ENCODE data around the gene TULP1.
"Not testable (repeated sequence)": the region's sequence is repeated elsewhere in the genome, so short reads cannot be mapped to it uniquely, and the experiment has no call there.

Gene TULP1

DNA sequence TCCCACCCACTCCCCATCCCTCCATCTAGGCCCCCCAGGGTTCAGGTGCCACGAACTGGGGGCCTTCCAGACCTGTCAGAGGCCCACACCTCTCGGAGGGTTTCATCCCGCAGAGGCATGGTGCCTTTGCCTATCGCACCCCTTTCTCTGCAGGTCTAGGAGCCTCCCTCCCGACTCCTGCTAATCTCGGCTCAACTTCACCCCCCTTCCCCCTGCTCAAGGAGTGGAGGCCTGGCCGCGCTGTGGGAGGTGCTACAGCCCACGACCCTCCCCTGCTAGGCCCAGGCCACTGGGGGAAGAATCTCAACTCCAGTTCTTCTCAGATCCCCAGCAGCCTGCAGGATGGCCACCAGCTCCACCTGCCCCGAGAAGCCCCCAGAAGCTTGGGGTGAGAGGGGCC, at the start of gene TULP1:
TULP1 (minus strand) TSS at position 157 of the 400 bp plus-strand sequence; CDS start at position 119, 38 bp downstream.
- no peak for DNase-seq

DNA sequence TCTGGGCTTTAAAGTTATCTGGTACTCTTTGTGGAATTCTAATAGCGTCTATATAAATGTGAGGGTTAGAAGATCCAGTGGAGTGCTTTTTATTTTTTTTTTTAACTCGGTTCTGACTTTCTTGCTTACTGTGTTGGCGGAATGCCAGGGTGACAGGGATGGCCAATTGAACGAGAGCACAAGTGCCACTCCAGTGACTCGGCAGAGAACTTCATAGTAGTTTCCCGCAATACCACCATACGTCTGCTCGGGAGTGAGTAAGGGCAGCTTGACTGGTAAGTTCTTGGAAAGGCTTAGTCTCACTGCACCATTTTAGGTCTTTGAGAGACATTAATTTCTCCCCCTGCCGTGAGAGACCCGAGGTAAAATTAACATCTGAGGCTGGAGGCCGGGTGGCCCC, 49.4 kb upstream of the TULP1 start:
- no peak for DNase-seq

DNA sequence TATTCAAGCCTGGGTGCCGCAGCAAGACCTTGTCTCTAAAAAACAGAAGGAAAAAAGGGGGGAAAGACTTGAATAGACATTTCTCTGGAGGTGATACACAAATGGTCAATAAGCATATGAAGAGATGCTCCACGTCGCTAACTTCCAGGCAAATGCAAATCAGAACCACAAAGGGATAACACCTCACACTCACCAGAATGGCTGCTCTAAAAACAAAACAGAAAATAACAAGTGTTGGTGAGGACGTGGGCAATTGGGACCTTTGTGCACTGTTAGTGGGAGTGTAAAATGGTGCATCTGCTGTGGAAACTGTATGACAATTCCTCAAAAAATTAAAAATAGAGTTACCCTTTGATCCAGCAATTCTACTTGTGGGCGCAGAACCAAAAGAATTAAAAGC, 48.4 kb upstream of the TULP1 start:
- DNase-seq, result no peak

DNA sequence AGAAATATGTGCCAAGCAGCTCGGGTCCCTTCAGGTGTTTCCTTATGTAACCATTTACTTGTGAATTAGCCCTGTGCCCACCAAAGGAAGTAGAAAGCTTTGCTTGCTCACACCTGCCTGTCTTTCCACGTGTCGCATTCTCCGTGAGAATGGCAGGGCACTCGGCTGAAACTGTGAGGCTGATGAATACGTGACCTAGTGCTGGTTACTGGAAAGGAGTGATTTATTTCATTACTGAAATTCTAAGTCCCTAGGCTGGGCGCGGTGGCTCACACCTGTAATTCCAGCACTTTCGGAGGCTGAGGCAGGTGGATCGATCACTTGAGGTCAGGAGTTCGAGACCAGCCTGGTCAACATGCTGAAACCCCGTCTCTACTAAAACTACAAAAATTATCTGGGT, 45.9 kb upstream of the TULP1 start:
- DNase-seq, result no peak

DNA sequence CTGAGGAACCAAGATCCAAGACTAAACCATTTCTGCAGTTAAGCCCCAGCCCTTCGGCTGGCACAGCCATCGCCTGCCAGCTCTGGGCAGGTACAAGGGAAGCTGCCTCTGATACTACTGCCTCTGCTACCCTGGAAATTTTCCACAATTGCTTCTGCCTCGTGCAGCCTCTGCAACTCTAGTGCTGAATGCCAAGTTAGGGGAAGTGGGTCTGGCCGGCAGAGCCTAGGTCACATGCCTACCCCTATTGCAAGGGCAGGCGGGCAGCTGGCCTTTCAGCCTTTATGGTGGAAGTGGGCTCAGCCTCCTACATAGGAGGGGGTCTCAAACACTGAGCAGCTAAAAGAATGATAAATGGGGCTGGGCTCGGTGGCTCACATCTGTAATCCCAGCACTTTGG, 44.5 kb upstream of the TULP1 start:
- no peak for DNase-seq

DNA sequence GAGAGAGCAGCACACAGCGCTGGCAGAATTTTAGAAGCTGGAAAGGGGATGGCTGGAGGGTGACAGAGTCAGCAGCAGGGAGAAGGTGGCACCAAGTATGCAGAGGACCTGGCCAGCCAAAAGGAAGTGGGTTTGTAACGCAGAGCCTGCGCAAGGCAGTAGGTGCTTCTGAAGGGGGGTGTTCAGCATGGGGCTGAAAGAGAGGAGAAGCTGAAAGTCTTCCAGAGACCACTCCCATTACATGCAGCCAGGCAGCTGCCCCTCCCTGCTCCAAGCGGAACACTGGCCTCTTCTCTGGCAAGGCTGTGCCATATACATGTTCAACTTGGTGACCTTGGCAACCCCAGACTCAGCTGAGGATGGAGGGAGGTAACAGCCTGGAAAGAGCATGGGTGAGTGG, 42.1 kb upstream of the TULP1 start:
- no peak for DNase-seq

DNA sequence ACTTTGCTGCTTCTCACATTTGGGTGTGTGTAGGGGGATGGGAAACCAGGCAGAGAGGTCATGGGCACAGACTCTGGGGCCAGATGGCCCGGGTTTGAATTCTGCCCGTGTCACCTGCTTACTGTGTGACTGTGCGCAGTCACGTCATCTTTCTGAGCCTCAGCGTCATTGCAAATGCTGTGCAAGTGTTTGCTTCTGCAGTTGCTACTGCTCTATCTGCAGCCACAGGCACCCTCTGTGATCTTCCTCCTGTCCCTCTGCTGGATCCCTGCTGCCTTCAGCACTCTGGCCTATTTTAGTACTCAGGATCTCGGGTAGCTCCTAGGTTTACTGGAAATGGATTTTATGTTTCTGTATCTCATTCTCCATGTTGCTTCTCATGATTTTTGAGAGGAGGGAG, 40.6 kb upstream of the TULP1 start:
- DNase-seq, result no peak

DNA sequence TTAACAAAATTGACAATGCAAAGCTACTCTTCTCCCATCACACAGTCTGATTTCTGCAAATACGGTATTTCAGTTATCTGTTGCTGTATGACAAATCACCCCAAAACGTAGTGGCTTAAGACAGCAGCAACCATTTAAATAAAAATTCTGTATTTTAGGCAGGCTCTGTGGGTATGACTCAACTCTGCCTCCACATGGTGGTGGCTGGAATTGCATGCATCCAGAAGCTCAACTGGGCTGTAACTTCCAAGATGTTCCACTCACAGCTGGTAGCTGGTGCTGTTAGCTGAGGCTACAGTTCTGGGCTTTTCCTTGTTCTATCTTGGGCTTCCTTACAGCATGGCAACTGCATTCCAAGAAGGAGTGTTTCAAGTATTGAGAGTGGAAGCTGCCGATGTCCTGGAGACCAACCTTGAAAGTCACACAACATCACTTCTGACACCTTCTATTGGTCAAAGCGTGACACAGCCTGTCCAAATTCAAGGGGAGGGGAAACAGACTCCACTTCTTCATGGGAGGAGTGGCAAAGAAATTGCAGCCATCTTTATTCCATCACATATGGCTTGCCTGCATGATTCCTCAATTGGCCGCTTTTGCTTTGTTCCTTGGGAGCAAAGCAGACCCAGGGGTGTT, 39.7 kb upstream of the TULP1 start:
- no peak for DNase-seq

DNA sequence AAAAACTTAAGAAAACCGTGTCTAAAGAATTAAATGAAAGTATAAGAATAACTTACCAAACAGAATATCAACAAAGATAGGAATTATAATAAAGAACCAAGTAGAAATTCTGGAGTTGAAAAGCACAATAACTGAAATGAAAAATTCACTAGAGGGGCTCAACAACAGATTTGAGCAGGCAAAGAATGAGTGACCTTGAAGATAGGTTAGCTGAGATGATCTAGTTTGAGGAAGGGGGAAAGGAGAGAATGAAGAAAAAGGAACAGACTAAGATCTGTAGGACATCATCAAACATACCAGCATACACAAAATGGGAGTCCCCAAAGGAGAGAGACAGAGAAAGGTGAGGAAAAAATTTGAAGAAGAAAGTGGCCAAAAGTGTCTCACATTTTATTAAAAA, 37.7 kb upstream of the TULP1 start:
- DNase-seq, result no peak

DNA sequence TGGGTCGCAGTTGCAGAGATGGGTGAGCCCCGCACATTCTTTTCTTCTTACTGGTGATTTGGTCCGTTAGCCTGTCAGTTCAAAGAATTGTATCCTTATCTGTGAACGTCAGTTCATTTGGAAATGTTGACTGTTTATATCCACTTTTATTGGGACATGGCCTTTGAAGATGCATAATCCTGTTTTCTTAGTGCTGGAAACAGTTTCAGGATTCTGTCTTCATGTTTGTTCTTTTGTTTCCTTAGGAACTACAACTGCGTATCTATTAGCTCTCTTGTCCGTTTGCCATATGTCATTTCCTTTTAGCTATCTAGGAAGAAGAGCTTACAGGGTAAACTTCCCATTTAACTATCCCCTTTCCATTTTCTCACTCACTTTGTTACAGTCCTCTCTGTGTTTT, 35.0 kb upstream of the TULP1 start:
- no peak for DNase-seq

DNA sequence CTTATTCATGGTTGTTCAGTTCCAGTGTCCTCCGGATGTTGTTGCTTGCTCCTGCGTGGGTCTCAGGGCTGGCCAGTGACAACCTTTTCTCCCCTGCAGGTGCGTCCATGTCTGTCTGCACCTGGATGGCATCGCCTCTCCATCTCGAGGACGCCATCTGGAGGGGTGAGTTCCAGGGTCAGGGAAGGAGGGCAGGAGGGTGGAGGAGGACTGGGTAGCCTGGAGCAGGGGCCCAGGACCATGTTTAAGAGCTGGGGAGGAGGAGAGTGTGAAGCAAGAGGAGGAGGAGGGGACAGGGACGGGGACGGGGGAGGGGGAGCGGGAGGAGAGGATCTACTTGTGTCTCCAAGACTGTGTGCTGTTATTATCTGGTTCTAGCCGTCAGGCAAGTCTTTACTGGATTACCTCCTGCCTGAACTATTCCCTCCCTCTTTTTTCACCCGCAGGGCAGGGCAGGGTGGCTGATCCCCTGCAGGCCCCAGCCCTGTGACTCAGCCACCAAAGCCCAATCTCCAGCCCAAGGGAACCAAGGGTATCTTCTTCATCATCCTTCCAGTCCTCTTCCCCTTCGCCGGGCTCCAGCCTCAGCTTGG, 32.2 kb upstream of the TULP1 start:
- no peak for DNase-seq

DNA sequence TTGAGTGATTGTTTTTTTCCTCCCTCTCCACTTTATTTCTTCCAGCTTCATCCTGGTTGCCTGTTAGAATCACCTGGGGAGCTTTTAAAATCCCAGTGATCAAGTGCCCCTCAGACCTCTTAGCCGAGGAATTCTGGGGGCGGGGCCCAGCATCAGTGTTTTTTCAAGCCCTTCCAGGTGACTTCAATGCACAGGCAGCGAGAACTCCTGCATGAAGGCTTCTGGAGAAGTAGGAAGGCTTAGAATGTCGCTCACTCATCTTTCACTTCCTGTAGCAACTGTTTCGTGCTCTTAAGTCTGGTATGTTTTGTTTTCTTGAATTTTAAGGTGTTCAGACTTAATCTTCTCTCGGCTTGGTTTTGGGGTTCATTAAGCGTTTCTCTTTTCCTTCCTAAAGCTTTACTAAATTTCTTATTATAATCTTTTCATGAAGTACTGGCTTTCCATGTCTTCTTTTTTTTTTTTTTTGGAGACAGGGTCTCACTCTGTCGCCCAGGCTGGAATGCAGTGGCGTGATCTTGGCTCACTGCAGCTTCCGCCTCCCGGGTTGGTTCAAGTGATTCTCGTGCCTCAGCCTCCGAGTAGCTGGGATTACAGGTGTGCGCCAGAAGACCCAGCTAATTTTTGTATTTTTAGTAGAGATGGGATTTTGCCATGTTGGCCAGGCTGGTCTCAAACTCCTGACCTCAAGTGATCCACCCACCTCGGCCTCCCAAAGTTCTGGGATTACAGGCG, 30.9 kb upstream of the TULP1 start:
- no peak for DNase-seq

DNA sequence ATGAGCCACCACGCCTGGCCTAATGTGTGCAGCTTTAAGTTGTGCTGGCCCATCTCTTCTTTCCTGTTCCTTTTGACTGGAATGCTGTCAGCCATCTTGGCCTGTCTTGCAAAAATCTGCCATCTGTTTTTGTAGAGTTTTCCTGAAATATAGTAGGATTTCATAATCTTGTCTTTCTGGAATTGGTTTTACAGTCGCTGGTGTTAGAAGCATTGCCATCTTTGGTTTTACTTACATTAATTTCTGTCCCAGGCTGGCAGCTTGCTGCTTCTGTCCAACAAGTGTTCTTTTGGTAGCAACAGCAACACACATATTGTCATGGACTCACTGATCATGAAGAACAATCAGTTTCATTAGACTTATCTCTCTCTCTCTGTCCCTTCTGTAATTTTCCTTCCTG, 29.1 kb upstream of the TULP1 start:
- DNase-seq, result no peak

DNA sequence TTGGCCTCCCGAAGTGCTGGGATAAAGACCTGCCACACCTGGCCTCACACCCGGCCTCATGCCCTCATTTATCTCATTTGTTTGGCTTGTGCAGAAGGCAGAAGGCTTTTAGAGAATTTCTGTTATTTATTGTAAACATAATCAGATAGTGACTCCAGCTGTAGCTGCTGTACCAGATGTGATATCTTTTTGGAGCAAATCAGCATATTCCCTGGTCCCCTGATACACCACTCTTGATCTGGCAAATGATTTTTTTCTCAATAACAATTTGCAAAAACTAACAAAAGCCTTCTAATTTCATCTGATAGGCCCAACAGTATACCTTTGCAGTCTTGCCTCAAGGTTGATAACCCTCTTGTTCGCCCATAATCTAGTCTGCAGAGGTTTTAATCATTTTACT, 26.5 kb upstream of the TULP1 start:
- no peak for DNase-seq

DNA sequence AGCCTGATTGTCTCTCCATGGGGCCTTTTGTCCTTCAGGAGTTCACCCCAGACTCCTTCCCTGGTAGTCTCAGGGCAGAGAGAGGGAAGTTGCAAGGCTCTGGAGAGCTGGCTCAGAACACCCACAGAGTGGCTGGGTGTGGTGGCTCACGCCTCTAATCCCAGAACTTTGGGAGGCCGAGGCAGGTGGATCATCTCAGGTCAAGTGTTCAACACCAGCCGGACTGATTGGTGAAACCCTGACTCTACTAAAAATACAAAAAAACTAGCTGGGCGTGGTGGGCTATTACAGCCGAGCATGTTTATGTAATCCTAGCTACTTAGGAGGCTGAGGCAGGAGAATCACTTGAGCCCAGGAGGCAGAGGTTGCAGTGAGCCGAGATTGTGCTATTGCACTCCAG, 23.2 kb upstream of the TULP1 start:
- DNase-seq, result not testable (repeated sequence)

DNA sequence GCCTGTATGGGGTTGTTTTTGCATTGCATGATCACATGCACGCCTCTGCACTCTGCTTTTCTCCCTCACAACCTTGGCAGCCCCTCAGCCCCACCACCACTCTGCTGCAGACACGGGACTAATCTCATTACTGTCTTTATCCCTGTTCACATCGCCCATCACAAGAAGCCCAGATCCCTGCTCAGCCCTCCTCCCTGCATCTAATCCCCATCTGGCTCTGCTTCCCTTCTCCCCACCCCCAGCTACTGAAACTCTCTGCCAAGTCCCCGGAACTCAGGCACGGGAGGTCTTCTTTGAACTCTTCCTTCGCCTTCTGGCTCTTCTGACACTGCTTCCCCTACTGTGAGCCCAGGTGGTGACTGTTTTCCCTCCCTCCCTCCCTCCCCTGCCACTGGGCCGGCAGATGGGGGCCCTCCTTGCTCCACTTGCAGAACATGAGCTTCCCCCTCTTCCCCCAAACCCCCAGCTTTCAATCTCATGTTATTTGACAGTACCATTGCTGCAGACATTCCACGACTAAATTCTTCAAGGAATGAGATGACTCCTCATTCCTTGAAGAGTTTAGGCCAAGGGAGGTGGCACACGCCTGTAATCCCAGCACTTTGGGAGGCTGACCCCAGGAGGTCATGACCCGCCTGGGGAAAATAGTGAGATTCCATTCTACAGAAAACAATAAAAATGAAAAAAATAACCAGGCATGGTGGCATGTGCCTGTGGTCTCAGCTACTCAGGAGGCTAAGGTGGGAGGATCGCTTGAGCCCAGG, 21.9 kb upstream of the TULP1 start:
- no peak for DNase-seq

DNA sequence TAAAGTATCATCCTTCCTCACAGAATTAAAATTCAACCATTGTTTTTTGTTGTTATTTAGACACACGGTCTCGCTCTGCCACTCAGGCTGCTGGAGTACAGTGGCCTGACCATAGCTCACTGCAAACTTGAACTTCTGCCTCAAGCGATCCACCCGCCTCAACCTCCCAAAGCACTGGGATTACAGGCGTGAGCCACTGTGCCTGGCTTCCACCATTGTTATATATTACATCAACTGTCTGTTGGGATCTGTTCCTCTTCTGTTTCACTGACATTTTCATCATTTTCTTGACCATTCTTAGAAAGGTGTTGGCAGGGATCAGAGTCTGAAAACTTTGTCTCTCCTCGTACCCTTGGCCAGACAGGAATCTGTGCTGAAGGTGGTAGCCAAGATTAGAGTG, 21.3 kb upstream of the TULP1 start:
- DNase-seq, result no peak

DNA sequence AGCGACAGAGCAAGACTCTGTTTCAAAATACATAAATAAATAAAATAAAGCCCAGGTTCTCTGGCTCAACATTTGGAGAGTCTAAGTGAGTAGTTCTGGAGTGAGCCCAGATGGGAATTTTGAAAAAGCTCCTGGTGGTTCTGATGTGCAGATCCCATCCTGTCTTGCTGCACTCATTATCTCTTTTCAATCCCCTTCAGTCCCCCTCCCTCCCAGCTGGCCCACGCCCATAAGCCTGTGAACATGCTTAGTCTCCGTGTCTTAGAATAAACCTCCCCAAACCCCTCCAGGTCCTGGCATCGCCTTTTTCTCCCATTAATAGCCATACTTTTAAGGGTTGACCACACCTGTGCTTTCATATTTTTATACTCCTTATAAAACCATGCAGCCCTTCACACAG, 19.4 kb upstream of the TULP1 start:
- DNase-seq, result no peak

DNA sequence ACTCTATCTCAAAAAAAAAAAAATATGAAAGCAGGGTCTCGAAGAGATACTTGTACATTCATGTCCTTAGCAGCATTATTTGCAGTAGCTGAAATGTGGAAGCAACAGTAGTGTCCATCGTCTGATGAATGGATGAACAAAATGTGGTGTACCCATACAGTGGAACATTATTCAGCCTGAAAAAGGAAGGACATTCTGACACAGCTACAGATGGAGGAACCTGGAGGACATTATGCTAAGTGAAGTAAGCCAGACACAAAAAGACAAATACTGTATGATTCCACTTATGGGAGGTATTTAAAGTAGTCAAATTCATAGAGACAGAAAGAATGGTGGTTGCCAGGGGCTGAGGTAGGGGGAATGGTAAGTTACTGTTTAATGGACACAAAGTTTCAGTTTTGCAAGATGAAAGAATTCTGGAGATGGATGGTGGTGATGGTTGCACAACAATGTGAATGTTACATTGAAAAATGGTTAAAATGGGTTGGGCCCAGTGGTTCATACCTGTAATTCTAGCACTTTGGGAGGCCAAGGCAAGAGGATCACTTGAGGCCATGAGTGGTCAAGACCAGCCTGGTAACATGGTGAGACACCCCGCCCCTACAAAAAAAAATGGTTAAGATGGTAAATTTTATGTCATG, 11.8 kb upstream of the TULP1 start:
- DNase-seq, result no peak

DNA sequence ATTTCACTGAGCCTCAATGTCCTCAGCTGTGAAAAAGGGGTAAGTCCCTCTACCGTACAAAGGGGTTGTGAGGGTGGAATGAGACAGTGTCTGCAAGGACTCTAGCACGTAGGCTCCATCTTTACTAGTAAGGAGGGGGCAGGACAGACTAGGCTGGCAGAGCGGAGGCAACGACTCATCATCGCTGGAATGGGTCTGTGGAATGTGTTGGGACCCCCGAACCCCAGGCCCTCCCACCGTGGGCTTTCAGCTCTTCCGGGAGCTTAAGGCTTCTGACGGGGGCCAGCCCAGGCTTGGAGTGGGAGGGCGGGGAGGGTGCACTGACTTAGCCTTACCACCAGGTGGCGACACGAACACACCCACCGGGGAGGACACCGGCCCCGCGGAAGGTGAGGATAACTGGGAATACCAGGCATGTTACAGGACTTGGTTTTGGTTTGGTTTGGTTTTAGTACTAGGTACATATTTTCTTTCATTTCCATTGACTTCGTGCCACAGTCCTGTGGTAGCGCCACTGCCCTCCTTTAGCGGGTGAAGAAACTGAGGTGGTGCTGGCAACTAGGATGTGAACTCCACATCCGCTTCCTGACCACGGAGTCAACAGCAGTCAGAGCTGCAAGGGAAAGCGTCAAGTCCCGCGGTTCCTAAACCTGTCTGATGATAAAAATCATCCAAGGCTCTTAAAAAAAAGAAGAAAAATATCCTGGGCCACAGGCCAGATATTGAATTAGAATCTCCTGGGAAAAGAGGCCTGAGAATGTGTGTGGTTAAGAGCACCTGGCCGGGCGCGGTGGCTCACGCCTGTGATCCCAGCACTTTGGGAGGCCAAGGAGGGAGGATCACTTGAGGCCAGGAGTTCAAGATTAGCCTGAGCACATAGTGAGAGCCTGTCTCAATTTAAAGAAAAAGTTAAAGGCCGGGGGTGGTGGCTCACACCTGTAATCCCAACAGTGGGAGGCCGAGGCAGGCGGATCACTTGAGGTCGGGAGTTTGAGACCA, 10.3 kb upstream of the TULP1 start:
- DNase-seq, result peak; percentile 59

DNA sequence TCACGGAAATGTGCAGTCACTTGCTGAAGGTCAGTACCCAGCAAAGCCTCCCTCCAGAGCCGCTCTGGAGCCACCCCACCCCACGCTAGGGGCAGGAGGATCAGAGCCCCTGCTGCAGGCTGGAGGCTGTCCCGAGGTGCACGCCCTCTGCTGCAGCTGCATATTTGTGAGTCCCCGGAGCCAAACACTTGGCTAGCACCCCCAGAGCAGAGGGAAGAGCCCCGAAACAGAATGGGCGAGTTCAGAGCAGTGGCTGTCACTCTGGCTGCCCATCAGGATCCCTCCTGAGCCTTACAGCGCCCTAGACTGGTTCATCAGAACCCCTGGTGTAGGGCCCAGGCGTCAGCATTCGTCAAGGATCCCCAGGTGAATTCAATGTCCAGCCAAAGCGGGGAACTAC, 9.5 kb upstream of the TULP1 start:
- no peak for DNase-seq

DNA sequence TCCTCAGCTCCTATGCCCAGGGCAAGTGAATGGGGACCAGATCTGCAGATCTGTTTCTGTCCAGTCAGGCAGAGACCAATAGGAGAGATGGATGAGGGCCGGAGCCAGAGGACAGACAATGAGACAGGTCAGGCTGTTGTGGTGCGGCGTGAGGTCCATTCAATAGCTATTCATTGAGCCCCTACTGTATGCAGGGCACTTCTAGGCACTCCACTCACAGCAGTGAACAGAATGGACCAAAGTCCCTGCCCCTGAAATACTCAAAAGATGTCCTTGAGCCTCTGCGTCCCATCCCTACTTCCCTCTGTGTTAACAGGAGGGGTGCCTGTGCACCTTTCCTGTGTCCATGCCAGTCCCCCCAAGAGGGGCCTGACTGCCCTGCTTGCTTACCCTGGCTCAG, 8.5 kb upstream of the TULP1 start:
- no peak for DNase-seq

Measured in NCI-H1436 (cell line).